ENCODE results near the gene ARHGAP6. TPM values are rescaled to one million over a fixed set of nuclear protein-coding genes. Genes with fewer than 3 reads are reported as not detected.

ARHGAP6 gene
- total and polyA plus RNA-seq, 9 of the 15 experiments (the other 6 are each of a cell fraction or from before 2014, with no cell fraction given) = 12.5 to 63.6 (median 41.8) TPM

DNA sequence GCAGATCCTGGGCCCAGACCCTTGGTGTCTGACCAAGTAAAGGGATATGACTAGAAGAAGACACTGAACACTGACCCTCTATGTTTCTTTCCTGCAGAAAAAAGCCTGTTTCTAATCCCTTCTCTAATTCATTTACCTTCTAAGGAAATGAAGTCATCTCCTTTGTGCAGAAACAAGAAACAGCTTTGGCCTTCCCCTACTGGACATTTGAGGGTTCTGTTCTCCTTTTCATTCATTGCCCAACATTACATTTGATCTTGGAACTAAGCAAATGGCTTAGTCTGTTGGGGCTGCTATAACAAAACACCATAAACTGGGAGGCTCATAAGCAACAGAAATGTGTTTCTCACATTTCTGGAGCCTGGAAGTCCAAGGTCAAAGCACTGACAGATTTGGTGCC, 534.6 kb downstream of the ARHGAP6 start (continued):
- TF ChIP-seq, protein P1, sequence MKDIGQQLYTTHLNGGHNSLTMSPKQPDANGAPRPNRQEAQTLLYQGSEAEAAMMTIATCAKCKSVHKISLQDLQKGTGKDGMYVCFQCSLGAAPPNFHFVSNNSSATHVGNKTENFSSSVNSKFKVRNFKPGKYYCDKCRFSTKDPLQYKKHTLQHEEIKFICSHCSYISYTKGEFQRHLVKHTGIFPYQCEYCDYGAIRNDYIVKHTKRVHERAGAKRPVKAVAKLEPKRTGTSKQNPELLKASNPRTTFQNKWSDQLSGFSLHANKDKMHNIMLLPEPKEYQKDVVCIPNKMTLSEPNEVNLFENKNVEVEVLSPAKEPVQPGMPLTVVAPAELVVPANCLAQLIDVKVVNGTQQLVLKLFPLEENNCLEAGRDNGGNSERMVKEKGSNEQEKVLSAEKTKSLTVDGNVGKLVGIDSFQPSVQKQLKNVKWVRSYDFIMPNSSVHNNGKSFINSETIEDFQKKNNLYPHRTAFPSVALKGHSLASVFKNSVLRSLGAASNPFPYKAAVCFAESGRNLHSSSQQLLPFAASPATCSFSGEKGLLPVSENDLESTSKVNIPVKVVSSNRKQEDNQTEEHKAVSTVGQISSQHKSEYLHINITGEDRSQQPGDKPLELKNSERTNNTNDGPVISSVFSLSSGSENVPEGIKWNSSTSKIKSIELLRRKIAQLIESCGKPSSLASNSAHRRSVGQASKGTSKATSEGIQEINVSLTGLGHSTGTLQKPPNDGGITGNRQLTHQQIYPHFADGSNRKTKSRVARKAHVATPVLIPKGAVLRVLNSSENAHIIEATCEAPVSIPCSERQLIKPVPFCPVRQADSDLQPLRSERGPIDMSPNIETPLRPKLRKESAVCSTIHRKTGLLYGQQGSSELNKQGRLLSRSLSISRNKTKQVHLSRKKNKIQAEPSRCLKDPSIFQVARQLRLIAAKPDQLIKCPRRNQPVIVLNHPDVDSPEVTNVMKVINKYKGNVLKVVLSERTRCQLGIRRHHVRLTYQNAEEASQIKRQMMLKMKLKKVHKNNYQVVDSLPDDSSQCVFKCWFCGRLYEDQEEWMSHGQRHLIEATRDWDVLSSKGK (CRISPR knock-in tag; IDR thresholded peaks at IDR 0.05) = no peak
- TF ChIP-seq, protein P2, sequence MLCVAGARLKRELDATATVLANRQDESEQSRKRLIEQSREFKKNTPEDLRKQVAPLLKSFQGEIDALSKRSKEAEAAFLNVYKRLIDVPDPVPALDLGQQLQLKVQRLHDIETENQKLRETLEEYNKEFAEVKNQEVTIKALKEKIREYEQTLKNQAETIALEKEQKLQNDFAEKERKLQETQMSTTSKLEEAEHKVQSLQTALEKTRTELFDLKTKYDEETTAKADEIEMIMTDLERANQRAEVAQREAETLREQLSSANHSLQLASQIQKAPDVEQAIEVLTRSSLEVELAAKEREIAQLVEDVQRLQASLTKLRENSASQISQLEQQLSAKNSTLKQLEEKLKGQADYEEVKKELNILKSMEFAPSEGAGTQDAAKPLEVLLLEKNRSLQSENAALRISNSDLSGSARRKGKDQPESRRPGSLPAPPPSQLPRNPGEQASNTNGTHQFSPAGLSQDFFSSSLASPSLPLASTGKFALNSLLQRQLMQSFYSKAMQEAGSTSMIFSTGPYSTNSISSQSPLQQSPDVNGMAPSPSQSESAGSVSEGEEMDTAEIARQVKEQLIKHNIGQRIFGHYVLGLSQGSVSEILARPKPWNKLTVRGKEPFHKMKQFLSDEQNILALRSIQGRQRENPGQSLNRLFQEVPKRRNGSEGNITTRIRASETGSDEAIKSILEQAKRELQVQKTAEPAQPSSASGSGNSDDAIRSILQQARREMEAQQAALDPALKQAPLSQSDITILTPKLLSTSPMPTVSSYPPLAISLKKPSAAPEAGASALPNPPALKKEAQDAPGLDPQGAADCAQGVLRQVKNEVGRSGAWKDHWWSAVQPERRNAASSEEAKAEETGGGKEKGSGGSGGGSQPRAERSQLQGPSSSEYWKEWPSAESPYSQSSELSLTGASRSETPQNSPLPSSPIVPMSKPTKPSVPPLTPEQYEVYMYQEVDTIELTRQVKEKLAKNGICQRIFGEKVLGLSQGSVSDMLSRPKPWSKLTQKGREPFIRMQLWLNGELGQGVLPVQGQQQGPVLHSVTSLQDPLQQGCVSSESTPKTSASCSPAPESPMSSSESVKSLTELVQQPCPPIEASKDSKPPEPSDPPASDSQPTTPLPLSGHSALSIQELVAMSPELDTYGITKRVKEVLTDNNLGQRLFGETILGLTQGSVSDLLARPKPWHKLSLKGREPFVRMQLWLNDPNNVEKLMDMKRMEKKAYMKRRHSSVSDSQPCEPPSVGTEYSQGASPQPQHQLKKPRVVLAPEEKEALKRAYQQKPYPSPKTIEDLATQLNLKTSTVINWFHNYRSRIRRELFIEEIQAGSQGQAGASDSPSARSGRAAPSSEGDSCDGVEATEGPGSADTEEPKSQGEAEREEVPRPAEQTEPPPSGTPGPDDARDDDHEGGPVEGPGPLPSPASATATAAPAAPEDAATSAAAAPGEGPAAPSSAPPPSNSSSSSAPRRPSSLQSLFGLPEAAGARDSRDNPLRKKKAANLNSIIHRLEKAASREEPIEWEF (CRISPR knock-in tag; IDR thresholded peaks at IDR 0.05) = no peak
- TF ChIP-seq GABPB1 (CRISPR knock-in tag; IDR thresholded peaks at IDR 0.05) (no peak), GTF2A2 (tag; IDR thresholded peaks at IDR 0.05) (no peak), TSC22D4 (tag; IDR thresholded peaks at IDR 0.05) (no peak), ZNF197 (CRISPR knock-in tag; IDR thresholded peaks at IDR 0.05; ENCODE audit: low read depth) (no peak), NUFIP1 (IDR thresholded peaks at IDR 0.05; ENCODE audit: partially characterized antibody) (no peak), NRF1 (conservative IDR thresholded peaks at IDR 0.05 in 1 of 2, IDR thresholded peaks at IDR 0.05 in 1 of 2) (no peak)
